ENCODE results near the gene TMSB4X. TPM values are rescaled to one million over a fixed set of nuclear protein-coding genes. Genes with fewer than 3 reads are reported as not detected.

The TMSB4X gene
- total and polyA plus RNA-seq, 7 donors: 1,233 to 20,488 (median 1,969) TPM

- Histone ChIP-seq H3K4me3 (no peak overlapping the region), H3K4me1 (peaks cover 0 to 14% (median 2%) of the 10 kb centered on the region in 4 donors), H3K9me3 (no peaks in the 10 kb centered on the region), H3K27ac (peak overlapping the region in 2 of 4 donors; percentile 22 to 45), H3K36me3 (no peaks in the 10 kb centered on the region), H3K27me3 (no peaks in the 10 kb centered on the region)
- DNase-seq: peak; percentile 83
- WGBS, 2 donors: 8 to 36% methylated on average over 5 of the region's 5 CpGs
- intact Hi-C loops (cut with DNase I): loop anchor here (5.0 to 10.0 kb wide), 2 partner anchors 540 to 708 kb away; partner anchors contain the start of gene TCEANC
- no peak for TF ChIP-seq POLR2AphosphoS5 (IDR thresholded peaks at IDR 0.05)
- TF ChIP-seq POLR2A (IDR thresholded peaks at IDR 0.05): no peak
- TF ChIP-seq EP300 (IDR thresholded peaks at IDR 0.05): no peak
- TF ChIP-seq CTCF (IDR thresholded peaks at IDR 0.05): peak; percentile 53 to 90 (median 65)
Observed at GRCh38 chrX:12946838-12947544, 27.9 kb upstream of the TMSB4X start.

GRCh38 chrX:12947545-12948235 is 27.2 kb upstream of the TMSB4X start:
- no peak for DNase-seq
- Histone ChIP-seq H3K9me3 (no peaks in the 10 kb centered on the region), H3K4me1 (peaks cover 0 to 14% (median 2%) of the 10 kb centered on the region in 4 donors), H3K27me3 (no peaks in the 10 kb centered on the region), H3K4me3 (no peak overlapping the region), H3K36me3 (no peaks in the 10 kb centered on the region), H3K27ac (no peak overlapping the region)
- WGBS, 2 donors: 58 to 74% methylated on average over 5 of the region's 5 CpGs
- intact Hi-C loops (cut with DNase I): loop anchor here (5.0 to 10.0 kb wide), 2 partner anchors 540 to 707 kb away; partner anchors contain the start of gene TCEANC
- TF ChIP-seq EP300 (IDR thresholded peaks at IDR 0.05) (no peak), POLR2A (IDR thresholded peaks at IDR 0.05) (no peak), CTCF (IDR thresholded peaks at IDR 0.05) (no peak), POLR2AphosphoS5 (IDR thresholded peaks at IDR 0.05) (no peak)

- TF ChIP-seq POLR2A (IDR thresholded peaks at IDR 0.05) (no peak), POLR2AphosphoS5 (IDR thresholded peaks at IDR 0.05) (no peak), EP300 (IDR thresholded peaks at IDR 0.05) (no peak), CTCF (IDR thresholded peaks at IDR 0.05) (no peak)
- peaks cover 0 to 14% (median 2%) of the 10 kb centered on the region in 4 donors for H3K4me1 ChIP-seq
- H3K4me3 ChIP-seq: no peak overlapping the region
- H3K27me3 ChIP-seq: no peaks in the 10 kb centered on the region
- intact Hi-C loops (cut with DNase I): loop anchor here (5.0 to 10.0 kb wide), 2 partner anchors 539 to 706 kb away; partner anchors contain the start of gene TCEANC
- no peak overlapping the region for H3K27ac ChIP-seq
- DNase-seq: no peak
- 97% methylated on average over 2 of the region's 2 CpGs for WGBS, 2 donors
- no peaks in the 10 kb centered on the region for H3K36me3 ChIP-seq
- H3K9me3 ChIP-seq: no peaks in the 10 kb centered on the region
Observed at GRCh38 chrX:12948495-12948894, 26.4 kb upstream of the TMSB4X start.

- intact Hi-C loops (cut with DNase I): loop anchor here (5.0 to 10.0 kb wide), 2 partner anchors 538 to 705 kb away; partner anchors contain the start of gene TCEANC
- TF ChIP-seq EP300 (IDR thresholded peaks at IDR 0.05) (no peak), POLR2A (IDR thresholded peaks at IDR 0.05) (no peak), POLR2AphosphoS5 (IDR thresholded peaks at IDR 0.05) (no peak), CTCF (IDR thresholded peaks at IDR 0.05) (no peak)
- 56 to 80% methylated on average over 5 of the region's 5 CpGs for WGBS, 2 donors
Observed at GRCh38 chrX:12949205-12949926, 25.5 kb upstream of the TMSB4X start.

More at GRCh38 chrX:12949205-12949926, 25.5 kb upstream of the TMSB4X start:
- DNase-seq: no peak
- peaks cover 0 to 14% (median 2%) of the 10 kb centered on the region in 4 donors for H3K4me1 ChIP-seq
- H3K27ac ChIP-seq: peak overlapping the region; percentile 75 to 79 (median 77)
- no peaks in the 10 kb centered on the region for H3K36me3 ChIP-seq
- H3K9me3 ChIP-seq: no peaks in the 10 kb centered on the region
- no peak overlapping the region for H3K4me3 ChIP-seq
- H3K27me3 ChIP-seq: no peaks in the 10 kb centered on the region

All from sigmoid colon (tissue), 7 donors.